ENCODE measurements around the gene HMBS.

HMBS gene

GRCh38 chr11:119114351-119114750 lies 29.7 kb downstream of the HMBS start:
- no peak overlapping the region for H3K4me3 ChIP-seq (replicated peaks; ENCODE audit: low read depth, low read length)
- TF ChIP-seq CTCF (IDR thresholded peaks at IDR 0.05; ENCODE audit: low read depth, low read length, missing control alignments) = no peak
- DNase-seq (ENCODE audit: extremely low read depth, low read depth) = no peak

GRCh38 chr11:119115484-119116234 lies 31.0 kb downstream of the HMBS start:
- no peak overlapping the region for H3K4me3 ChIP-seq (replicated peaks; ENCODE audit: low read depth, low read length)
- TF ChIP-seq CTCF (IDR thresholded peaks at IDR 0.05; ENCODE audit: low read depth, low read length, missing control alignments) = no peak
- no peak for DNase-seq (ENCODE audit: extremely low read depth, low read depth)

- no peak for TF ChIP-seq CTCF (IDR thresholded peaks at IDR 0.05; ENCODE audit: low read depth, low read length, missing control alignments)
- no peak overlapping the region for H3K4me3 ChIP-seq (replicated peaks; ENCODE audit: low read depth, low read length)
- no peak for DNase-seq (ENCODE audit: extremely low read depth, low read depth)
Observed at GRCh38 chr11:119116235-119116594, 31.5 kb downstream of the HMBS start.

GRCh38 chr11:119116601-119117000 lies 31.9 kb downstream of the HMBS start:
- no peak overlapping the region for H3K4me3 ChIP-seq (replicated peaks; ENCODE audit: low read depth, low read length)
- no peak for DNase-seq (ENCODE audit: extremely low read depth, low read depth)
- no peak for TF ChIP-seq CTCF (IDR thresholded peaks at IDR 0.05; ENCODE audit: low read depth, low read length, missing control alignments)

GRCh38 chr11:119117004-119117706 lies 32.5 kb downstream of the HMBS start:
- TF ChIP-seq CTCF (IDR thresholded peaks at IDR 0.05; ENCODE audit: low read depth, low read length, missing control alignments) = no peak
- H3K4me3 ChIP-seq (replicated peaks; ENCODE audit: low read depth, low read length) = no peak overlapping the region
- DNase-seq (ENCODE audit: extremely low read depth, low read depth) = no peak

GRCh38 chr11:119118227-119118626 lies 33.5 kb downstream of the HMBS start:
- no peak overlapping the region for H3K4me3 ChIP-seq (replicated peaks; ENCODE audit: low read depth, low read length)
- TF ChIP-seq CTCF (IDR thresholded peaks at IDR 0.05; ENCODE audit: low read depth, low read length, missing control alignments) = no peak
- DNase-seq (ENCODE audit: extremely low read depth, low read depth) = no peak

All from HFF-Myc (cell line).